Measurements from ENCODE around the gene RYR2.

RYR2 gene

GRCh38 chr1:237249120-237249519 is 207.1 kb downstream of the RYR2 start:
- no peak for TF ChIP-seq CTCF (conservative IDR thresholded peaks at IDR 0.05)
- no peak for TF ChIP-seq ZFX (IDR thresholded peaks at IDR 0.05)

GRCh38 chr1:237250055-237250454 is 208.1 kb downstream of the RYR2 start:
- no peak overlapping the region for H3K27ac ChIP-seq
- no peak for TF ChIP-seq ZFX (IDR thresholded peaks at IDR 0.05)
- no peak for TF ChIP-seq CTCF (conservative IDR thresholded peaks at IDR 0.05)

More at GRCh38 chr1:237249120-237249519, 207.1 kb downstream of the RYR2 start:
- no peak overlapping the region for H3K27ac ChIP-seq

- H3K27ac ChIP-seq = no peak overlapping the region
- no peak for TF ChIP-seq CTCF (conservative IDR thresholded peaks at IDR 0.05)
- TF ChIP-seq ZFX (IDR thresholded peaks at IDR 0.05) = no peak
These were observed 213.1 kb downstream of the RYR2 start for GRCh38 chr1:237255071-237255470.

GRCh38 chr1:237258871-237259270 is 216.9 kb downstream of the RYR2 start:
- TF ChIP-seq ZFX (IDR thresholded peaks at IDR 0.05) = no peak
- TF ChIP-seq CTCF (conservative IDR thresholded peaks at IDR 0.05) = no peak
- no peak overlapping the region for H3K27ac ChIP-seq

- no peak for TF ChIP-seq CTCF (conservative IDR thresholded peaks at IDR 0.05)
- TF ChIP-seq ZFX (IDR thresholded peaks at IDR 0.05) = no peak
- no peak overlapping the region for H3K27ac ChIP-seq
These were observed 219.2 kb downstream of the RYR2 start for GRCh38 chr1:237261198-237261597.

- H3K27ac ChIP-seq = no peak overlapping the region
- TF ChIP-seq ZFX (IDR thresholded peaks at IDR 0.05) = no peak
- TF ChIP-seq CTCF (conservative IDR thresholded peaks at IDR 0.05) = no peak
These were observed 225.8 kb downstream of the RYR2 start for GRCh38 chr1:237267743-237268142.

- H3K27ac ChIP-seq = no peak overlapping the region
These were observed 228.0 kb downstream of the RYR2 start for GRCh38 chr1:237269938-237270337.

More at GRCh38 chr1:237269938-237270337, 228.0 kb downstream of the RYR2 start:
- no peak for TF ChIP-seq ZFX (IDR thresholded peaks at IDR 0.05)
- TF ChIP-seq CTCF (conservative IDR thresholded peaks at IDR 0.05) = no peak
